Lung (tissue), 16 donors: ENCODE results near the gene PWWP2B. TPM values are rescaled to one million over a fixed set of nuclear protein-coding genes. Genes with fewer than 3 reads are reported as not detected.
A peak's percentile ranks its signal among the peaks of the same experiment; 100 is the strongest.

Source experiments
- ATAC-seq: fragments of 200-7000 bp; cut with Tn5 transposase; one replicate; pipeline ENCODE4 v1.9.1; 2020; ENCODE audit warnings: moderate number of reproducible peaks; ENCODE audit not compliant: insufficient read depth, low FRiP score
- DNase-seq, 3 donors: peaks; one replicate each; pipeline ENCODE4 v3.0.0-alpha.2; 2013 to 2017
- H3K27ac ChIP-seq, 2 donors: one replicate each; pipeline ENCODE4 v1.5.1; 2013; ENCODE audit warnings: mild to moderate bottlenecking in 2 of 2, moderate library complexity in 2 of 2, control low read depth in 1 of 2, inconsistent platforms in 1 of 2, low read depth in 1 of 2, low read length in 1 of 2
- H3K27me3 ChIP-seq, 3 donors: one replicate each; pipeline ENCODE4 v1.5.1; 2013; ENCODE audit warnings: low read length in 2 of 3; ENCODE audit not compliant: control insufficient read depth in 3 of 3, insufficient read depth in 3 of 3
- H3K36me3 ChIP-seq, 4 donors: one replicate each; pipeline ENCODE4 v1.5.1; 2013; ENCODE audit warnings: low read length in 4 of 4, mild to moderate bottlenecking in 1 of 4, moderate library complexity in 1 of 4; ENCODE audit not compliant: control insufficient read depth in 4 of 4, insufficient read depth in 4 of 4
- H3K4me1 ChIP-seq, 5 donors: one replicate each; pipeline ENCODE4 v1.5.1; 2013; ENCODE audit warnings: low read length in 5 of 5, mild to moderate bottlenecking in 2 of 5, moderate library complexity in 1 of 5; ENCODE audit not compliant: control insufficient read depth in 5 of 5, insufficient read depth in 5 of 5
- H3K4me3 ChIP-seq: one replicate; pipeline ENCODE4 v1.5.1; 2013; ENCODE audit warnings: mild to moderate bottlenecking, control low read depth, moderate library complexity
- H3K9ac ChIP-seq, 2 donors: one replicate each; pipeline ENCODE4 v1.5.1; 2013; ENCODE audit warnings: low read length in 2 of 2, control low read depth in 1 of 2; ENCODE audit not compliant: insufficient read depth in 1 of 2
- H3K9me3 ChIP-seq, 4 donors: one replicate each; pipeline ENCODE4 v1.5.1; 2013; ENCODE audit warnings: low read length in 3 of 4, mild to moderate bottlenecking in 1 of 4, moderate library complexity in 1 of 4; ENCODE audit not compliant: control insufficient read depth in 4 of 4, insufficient read depth in 3 of 4
- CTCF ChIP-seq: IDR thresholded peaks from 2 replicates; pipeline ENCODE4 v1.5.1; 2012; ENCODE audit warnings: mild to moderate bottlenecking; ENCODE audit errors: control extremely low read depth, extremely low read depth
- whole genome bisulfite sequencing, 2 donors: extraction: QIAGEN DNeasy Blood & Tissue Kit; methylation state at CpG; one replicate each; pipeline ENCODE4 v1.1.7; 2013; 5-methylcytosine and 5-hydroxymethylcytosine counted together
- long read RNA-seq, 5 donors: transcript quantifications; one replicate each; lab custom pipeline, GENCODE V29; 2026
- polyA plus RNA-seq, 2 donors: library from polyadenylated mRNA; stranded (reverse); fragments of 200-250 nt; gene quantifications; one replicate each; pipeline ENCODE4 v1.2.1, GENCODE V29; 2013
- total RNA-seq, 2 donors: library from RNA; depleted of rRNA in 1 of 2; stranded (reverse); fragments of >200 nt in 1 of 2; gene quantifications; one replicate each; pipeline ENCODE4 v1.2.1, GENCODE V29; 2014 to 2021
- donor health status: control.
- donor health status: control.
- donor health status: Bipolar disorder and iron deficiency.
- donor health status: healthy.
- donor health status: DM: yes; HTN: yes; CAD: no.

The PWWP2B gene
- total RNA-seq (10 to 100 TPM; 20.1 to 33.4 TPM), polyA plus RNA-seq (10 to 100 TPM; 20.1 to 22.1 TPM)
- long read RNA-seq, donor 1, partial matches to known transcripts = 0 of 4 reads
- long read RNA-seq, donor 1, other reads (novel, unspliced or antisense) = 0 of 4 reads
- long read RNA-seq, donor 2, partial matches to known transcripts = 6 of 7 reads
- long read RNA-seq, donor 2, other reads (novel, unspliced or antisense) = 0 of 7 reads
- long read RNA-seq, donor 3, partial matches to known transcripts = 0 of 3 reads
- long read RNA-seq, donor 3, other reads (novel, unspliced or antisense) = 0 of 3 reads
- long read RNA-seq, donor 4 = 0 reads
- long read RNA-seq, donor 5, transcript PWWP2B-201 (3 exons, 2,651 nt) = major isoform, 5 of 13 reads
- long read RNA-seq, donor 5, partial matches to known transcripts = 7 of 13 reads
- long read RNA-seq, donor 5, other reads (novel, unspliced or antisense) = 0 of 13 reads

- Histone ChIP-seq H3K36me3 (no peaks in the 10 kb centered on the region), H3K4me1 (peaks cover 5 to 38% (median 26%) of the 10 kb centered on the region in 5 donors), H3K9ac (peak within 1 kb of the TSS; percentile 25 to 28), H3K27me3 (no peaks in the 10 kb centered on the region), H3K4me3 (peak within 1 kb of the TSS; percentile 72), H3K9me3 (no peaks in the 10 kb centered on the region), H3K27ac (peak within 1 kb of the TSS; percentile 92 to 93)
- peak in 1 of 3 donors; percentile 52 for DNase-seq
- no peak for ATAC-seq
- 0 to 1% methylated on average over 42 to 86 of the region's 86 CpGs for WGBS, 2 donors
- TF ChIP-seq CTCF = no peak
Measured at GRCh38 chr10:132397036-132397541, at the start of gene PWWP2B. Gene PWWP2B (plus strand): TSS chr10:132397200. CDS start chr10:132397227, 27 bp downstream.

GRCh38 chr10:132347211-132347930 lies 49.6 kb upstream of the PWWP2B start:
- H3K27me3 ChIP-seq = no peaks in the 10 kb centered on the region
- H3K9me3 ChIP-seq = peaks cover 0 to under 1% (median 0%) of the 10 kb centered on the region in 4 donors
- H3K4me3 ChIP-seq = no peak overlapping the region
- WGBS, 2 donors = 95 to 96% methylated on average over 23 of the region's 23 CpGs
- no peak overlapping the region for H3K27ac ChIP-seq
- H3K4me1 ChIP-seq = no peaks in the 10 kb centered on the region
- H3K9ac ChIP-seq = no peak overlapping the region
- ATAC-seq (no peak), DNase-seq (no peak)
- H3K36me3 ChIP-seq = peaks cover 4 to 26% (median 14%) of the 10 kb centered on the region in 4 donors
- no peak for TF ChIP-seq CTCF

GRCh38 chr10:132347931-132348267 lies 49.1 kb upstream of the PWWP2B start:
- Histone ChIP-seq H3K4me1 (no peaks in the 10 kb centered on the region), H3K36me3 (peaks cover 4 to 21% (median 13%) of the 10 kb centered on the region in 4 donors), H3K27ac (no peak overlapping the region), H3K9me3 (no peaks in the 10 kb centered on the region), H3K9ac (no peak overlapping the region), H3K27me3 (no peaks in the 10 kb centered on the region), H3K4me3 (no peak overlapping the region)
- no peak for ATAC-seq
- no peak for TF ChIP-seq CTCF
- no peak for DNase-seq
- WGBS, 2 donors = 88 to 92% methylated on average over 13 of the region's 13 CpGs
